ENCODE measurements around the gene EP400.

DNA sequence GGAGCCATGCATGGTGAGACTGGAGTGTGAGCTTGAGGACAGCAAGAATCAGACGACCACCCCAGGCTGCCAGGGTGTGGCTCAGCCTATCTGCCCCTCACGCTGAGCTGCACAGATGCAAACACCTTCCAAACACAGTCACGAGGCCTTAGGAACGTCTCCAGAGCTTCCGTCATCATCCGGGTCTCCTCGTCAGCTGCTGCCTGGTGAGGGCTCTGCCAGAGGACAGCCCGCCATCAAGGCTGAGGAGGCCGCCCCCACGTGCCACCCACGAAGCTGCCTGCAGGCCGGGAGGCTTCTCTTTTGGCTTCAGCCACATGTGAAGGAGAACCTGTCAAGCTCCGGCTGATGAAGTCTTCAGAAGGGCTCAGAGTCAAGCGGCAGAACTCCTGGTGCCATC lies 180.9 kb downstream of the EP400 start:
- TF ChIP-seq, protein P1, sequence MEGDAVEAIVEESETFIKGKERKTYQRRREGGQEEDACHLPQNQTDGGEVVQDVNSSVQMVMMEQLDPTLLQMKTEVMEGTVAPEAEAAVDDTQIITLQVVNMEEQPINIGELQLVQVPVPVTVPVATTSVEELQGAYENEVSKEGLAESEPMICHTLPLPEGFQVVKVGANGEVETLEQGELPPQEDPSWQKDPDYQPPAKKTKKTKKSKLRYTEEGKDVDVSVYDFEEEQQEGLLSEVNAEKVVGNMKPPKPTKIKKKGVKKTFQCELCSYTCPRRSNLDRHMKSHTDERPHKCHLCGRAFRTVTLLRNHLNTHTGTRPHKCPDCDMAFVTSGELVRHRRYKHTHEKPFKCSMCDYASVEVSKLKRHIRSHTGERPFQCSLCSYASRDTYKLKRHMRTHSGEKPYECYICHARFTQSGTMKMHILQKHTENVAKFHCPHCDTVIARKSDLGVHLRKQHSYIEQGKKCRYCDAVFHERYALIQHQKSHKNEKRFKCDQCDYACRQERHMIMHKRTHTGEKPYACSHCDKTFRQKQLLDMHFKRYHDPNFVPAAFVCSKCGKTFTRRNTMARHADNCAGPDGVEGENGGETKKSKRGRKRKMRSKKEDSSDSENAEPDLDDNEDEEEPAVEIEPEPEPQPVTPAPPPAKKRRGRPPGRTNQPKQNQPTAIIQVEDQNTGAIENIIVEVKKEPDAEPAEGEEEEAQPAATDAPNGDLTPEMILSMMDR (IDR thresholded peaks at IDR 0.05; ENCODE audit: low read length) = no peak
- TF ChIP-seq EZH2 (IDR thresholded peaks at IDR 0.05; ENCODE audit: borderline replicate concordance, low read length) = no peak
